Vagina (tissue), 2 donors: ENCODE results near the gene WDR91. TPM values are rescaled to one million over a fixed set of nuclear protein-coding genes. Genes with fewer than 3 reads are reported as not detected.

ENCODE experiments used
- DNase-seq, 2 donors: peaks; one replicate each; pipeline ENCODE4 v3.0.0-alpha.2; 2017; ENCODE audit errors: extremely low spot score in 2 of 2
- H3K27ac ChIP-seq: fragments of 200-600 bp; sonication (generic); one replicate; pipeline ENCODE4 v1.5.1; 2019
- H3K27me3 ChIP-seq: fragments of 200-600 bp; sonication (generic); one replicate; pipeline ENCODE4 v1.5.1; 2019
- H3K36me3 ChIP-seq, 2 donors: fragments of 200-600 bp; sonication (generic); one replicate each; pipeline ENCODE4 v1.5.1; 2017 to 2019
- H3K4me1 ChIP-seq: fragments of 200-600 bp; sonication (generic); one replicate; pipeline ENCODE4 v1.5.1; 2019
- H3K4me3 ChIP-seq, 2 donors: fragments of 200-600 bp; sonication (generic); 1 replicate in 1 of 2; 2 replicates in 1 of 2; pipeline ENCODE4 v1.5.1; 2016 to 2019
- H3K9me3 ChIP-seq: fragments of 200-600 bp; sonication (generic); one replicate; pipeline ENCODE4 v1.5.1; 2019
- POLR2A ChIP-seq, 2 donors: fragments of 450-650 bp; IDR thresholded peaks; one replicate each; pipeline ENCODE4 v1.6.1; 2017; ENCODE audit warnings: antibody characterized with exemption in 2 of 2, mild to moderate bottlenecking in 2 of 2, moderate library complexity in 2 of 2
- POLR2AphosphoS5 ChIP-seq, 2 donors: sonication (generic); formaldehyde crosslinking; IDR thresholded peaks; one replicate each; pipeline ENCODE4 v1.9.0; 2017; ENCODE audit warnings: antibody characterized with exemption in 2 of 2, mild to moderate bottlenecking in 2 of 2, low read depth in 1 of 2; ENCODE audit not compliant: insufficient read depth in 1 of 2
- intact Hi-C: fragments of 100-400 bp; cut with DNase I; formaldehyde crosslinking; loops from one replicate; pipeline ENCODE4 v1.15.1; 2023
- total RNA-seq: library from RNA; depleted of rRNA; stranded (reverse); fragments of >200 nt; gene quantifications from one replicate; pipeline ENCODE4 v1.2.3, GENCODE V29; 2016
- TF ChIP-seq, protein P1 (sequence below), 3 experiments: fragments of 450-650 bp in 2 of 3; fragments of 200-600 bp in 1 of 3; sonication (generic) in 1 of 3; IDR thresholded peaks; one replicate each; pipeline ENCODE4 v1.5.1; 2017 to 2019; ENCODE audit warnings: antibody characterized with exemption in 3 of 3, mild to moderate bottlenecking in 2 of 3, moderate library complexity in 2 of 3

The WDR91 gene
- total RNA-seq, 1 donor from 2014 or later, result 31.2 TPM

DNA sequence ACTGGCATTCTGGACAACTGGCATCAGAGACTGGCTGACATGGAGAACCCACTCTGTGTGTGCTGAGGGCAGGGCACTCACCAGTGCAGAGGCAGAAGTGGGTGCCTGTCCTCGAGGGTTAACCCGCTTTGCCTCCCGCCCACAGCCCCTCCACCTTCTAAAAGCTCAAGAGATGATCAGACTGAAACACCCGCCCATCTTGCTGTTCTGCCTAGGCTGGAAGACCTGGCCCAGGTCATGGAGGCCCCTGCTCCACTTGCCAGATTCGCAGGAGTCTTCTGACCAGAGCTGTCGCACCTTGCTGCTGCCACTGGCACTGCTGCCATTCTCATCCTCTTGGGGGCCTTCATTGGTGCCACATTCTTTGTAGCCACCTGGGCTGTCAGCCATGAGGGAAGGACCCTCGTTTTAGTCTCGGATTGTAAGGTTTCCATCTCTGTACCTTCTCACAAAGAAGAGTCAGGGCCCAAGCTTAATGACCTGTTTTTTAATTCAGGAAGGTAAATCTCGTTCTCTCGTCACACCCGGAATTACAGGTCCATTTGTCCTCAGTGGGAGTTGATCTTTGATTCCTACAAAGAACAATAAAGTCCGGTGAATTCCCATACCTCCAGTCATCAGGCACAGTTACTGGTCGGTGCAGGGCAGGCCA lies 42.7 kb downstream of the WDR91 start:
- no peak overlapping the region for H3K4me3 ChIP-seq
- peak overlapping the region; percentile 98 for H3K27ac ChIP-seq
- TF ChIP-seq, protein P1, sequence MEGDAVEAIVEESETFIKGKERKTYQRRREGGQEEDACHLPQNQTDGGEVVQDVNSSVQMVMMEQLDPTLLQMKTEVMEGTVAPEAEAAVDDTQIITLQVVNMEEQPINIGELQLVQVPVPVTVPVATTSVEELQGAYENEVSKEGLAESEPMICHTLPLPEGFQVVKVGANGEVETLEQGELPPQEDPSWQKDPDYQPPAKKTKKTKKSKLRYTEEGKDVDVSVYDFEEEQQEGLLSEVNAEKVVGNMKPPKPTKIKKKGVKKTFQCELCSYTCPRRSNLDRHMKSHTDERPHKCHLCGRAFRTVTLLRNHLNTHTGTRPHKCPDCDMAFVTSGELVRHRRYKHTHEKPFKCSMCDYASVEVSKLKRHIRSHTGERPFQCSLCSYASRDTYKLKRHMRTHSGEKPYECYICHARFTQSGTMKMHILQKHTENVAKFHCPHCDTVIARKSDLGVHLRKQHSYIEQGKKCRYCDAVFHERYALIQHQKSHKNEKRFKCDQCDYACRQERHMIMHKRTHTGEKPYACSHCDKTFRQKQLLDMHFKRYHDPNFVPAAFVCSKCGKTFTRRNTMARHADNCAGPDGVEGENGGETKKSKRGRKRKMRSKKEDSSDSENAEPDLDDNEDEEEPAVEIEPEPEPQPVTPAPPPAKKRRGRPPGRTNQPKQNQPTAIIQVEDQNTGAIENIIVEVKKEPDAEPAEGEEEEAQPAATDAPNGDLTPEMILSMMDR (IDR thresholded peaks at IDR 0.05), result no peak
- no peak for TF ChIP-seq POLR2A (IDR thresholded peaks at IDR 0.05)
- no peak for TF ChIP-seq POLR2AphosphoS5 (IDR thresholded peaks at IDR 0.05; ENCODE audit: insufficient read depth in 1 of 2, low read depth in 1 of 2)
- no peaks in the 10 kb centered on the region for H3K27me3 ChIP-seq
- H3K4me1 ChIP-seq, result peaks cover 43% of the 10 kb centered on the region
- H3K9me3 ChIP-seq, result no peaks in the 10 kb centered on the region
- DNase-seq, result no peak
- H3K36me3 ChIP-seq, result peaks cover 0 to 10% of the 10 kb centered on the region in 2 donors
- intact Hi-C loops, result loop anchor here (10.0 kb wide), 1 partner anchor 484 kb away; no protein-coding TSS in a partner anchor

DNA sequence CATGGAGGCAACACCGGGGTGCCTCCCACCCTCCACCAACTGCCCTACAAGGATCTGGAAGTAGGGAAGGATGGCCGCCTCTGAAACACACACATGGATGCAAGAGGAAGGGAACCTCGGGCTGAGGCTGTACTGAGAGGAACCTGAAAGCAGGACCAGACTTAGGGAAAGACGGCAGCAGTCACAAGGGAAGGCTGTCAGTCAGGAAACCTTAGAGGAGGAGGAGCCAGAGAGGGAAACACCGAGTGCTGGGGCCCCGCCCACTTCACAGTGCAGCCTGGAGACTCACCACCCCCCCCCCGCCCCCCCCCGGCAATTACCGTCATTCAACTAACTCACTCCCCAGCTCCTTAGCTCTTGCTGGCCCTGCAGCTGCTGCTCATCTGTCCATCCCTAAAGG lies 43.3 kb downstream of the WDR91 start:
- no peaks in the 10 kb centered on the region for H3K9me3 ChIP-seq
- peaks cover 0 to 10% of the 10 kb centered on the region in 2 donors for H3K36me3 ChIP-seq
- no peak for DNase-seq
- H3K4me1 ChIP-seq, result peaks cover 43% of the 10 kb centered on the region
- TF ChIP-seq POLR2A (IDR thresholded peaks at IDR 0.05), result no peak
- TF ChIP-seq, protein P1 (IDR thresholded peaks at IDR 0.05), result no peak
- TF ChIP-seq POLR2AphosphoS5 (IDR thresholded peaks at IDR 0.05; ENCODE audit: insufficient read depth in 1 of 2, low read depth in 1 of 2), result no peak
- intact Hi-C loops, result loop anchor here (10.0 kb wide), 1 partner anchor 483 kb away; no protein-coding TSS in a partner anchor
- H3K27me3 ChIP-seq, result no peaks in the 10 kb centered on the region
- peak overlapping the region; percentile 98 for H3K27ac ChIP-seq
- H3K4me3 ChIP-seq, result no peak overlapping the region

DNA sequence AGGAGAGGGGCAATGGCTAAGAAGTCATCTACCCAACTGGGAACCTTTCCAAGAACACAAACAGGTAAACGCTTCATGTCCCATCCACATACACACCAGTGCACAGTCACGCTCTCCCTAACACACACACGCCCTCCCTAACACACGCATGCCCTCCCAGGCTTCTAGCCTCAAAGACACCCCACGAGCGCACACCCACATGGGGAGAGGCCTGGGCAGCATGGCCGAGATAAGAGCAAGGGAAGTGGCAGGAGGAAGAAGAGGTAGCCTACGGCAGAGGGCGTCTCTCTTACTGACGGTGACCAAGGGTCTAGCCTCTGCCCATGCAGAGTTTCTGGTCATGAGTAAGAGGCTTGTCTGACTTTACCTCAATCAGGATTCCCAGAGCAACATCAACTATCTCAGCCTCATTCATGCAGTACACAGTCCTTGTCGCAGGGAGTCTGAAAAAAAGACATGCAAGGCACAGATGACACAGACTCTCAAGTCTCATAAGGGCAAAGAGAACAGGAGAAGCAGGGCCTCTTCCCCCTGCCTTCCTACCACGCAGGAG lies 43.9 kb downstream of the WDR91 start:
- Histone ChIP-seq H3K27ac (peak overlapping the region; percentile 98), H3K36me3 (peaks cover 0 to 10% of the 10 kb centered on the region in 2 donors), H3K4me3 (no peak overlapping the region), H3K9me3 (no peaks in the 10 kb centered on the region), H3K27me3 (no peaks in the 10 kb centered on the region), H3K4me1 (peaks cover 43% of the 10 kb centered on the region)
- no peak for TF ChIP-seq POLR2AphosphoS5 (IDR thresholded peaks at IDR 0.05; ENCODE audit: insufficient read depth in 1 of 2, low read depth in 1 of 2)
- TF ChIP-seq POLR2A (IDR thresholded peaks at IDR 0.05), result no peak
- TF ChIP-seq, protein P1 (IDR thresholded peaks at IDR 0.05), result no peak
- intact Hi-C loops, result loop anchor here (10.0 kb wide), 1 partner anchor 483 kb away; no protein-coding TSS in a partner anchor
- no peak for DNase-seq

DNA sequence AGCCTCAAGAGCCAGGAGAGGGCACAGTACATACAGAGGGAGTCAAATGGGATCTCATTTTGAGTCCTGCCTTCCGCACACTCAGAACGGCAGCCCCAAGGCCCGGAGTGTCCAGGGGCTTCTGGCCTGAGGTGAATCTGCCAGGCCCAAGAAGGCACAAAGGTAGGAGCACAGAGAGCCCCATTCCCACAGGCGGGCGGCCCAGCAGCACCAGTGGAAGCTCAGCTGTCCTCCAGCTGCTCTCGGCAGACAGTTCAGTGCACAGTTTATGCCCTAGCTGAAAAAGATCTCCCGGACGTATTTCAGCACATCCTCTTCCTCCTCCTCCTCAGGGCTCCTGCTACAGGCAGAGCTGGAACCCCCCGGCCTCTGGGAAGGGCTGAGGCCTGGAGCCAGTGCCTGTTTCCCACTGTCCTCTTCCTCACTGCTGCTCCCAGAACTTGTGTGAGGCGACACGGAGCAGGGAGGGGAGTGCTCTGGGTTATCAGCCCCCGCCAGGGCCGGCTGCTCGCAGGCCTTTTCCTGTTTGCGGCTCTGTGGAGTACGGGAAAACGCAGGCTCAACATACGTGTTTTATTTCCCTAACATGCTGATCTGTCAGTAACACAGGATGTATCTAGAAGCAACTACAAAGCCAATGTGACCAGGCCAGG lies 44.9 kb downstream of the WDR91 start:
- peaks cover 38% of the 10 kb centered on the region for H3K4me1 ChIP-seq
- no peaks in the 10 kb centered on the region for H3K27me3 ChIP-seq
- H3K9me3 ChIP-seq, result no peaks in the 10 kb centered on the region
- intact Hi-C loops, result loop anchor here (10.0 kb wide), 1 partner anchor 482 kb away; no protein-coding TSS in a partner anchor
- H3K4me3 ChIP-seq, result no peak overlapping the region
- peaks cover 0 to 10% of the 10 kb centered on the region in 2 donors for H3K36me3 ChIP-seq
- no peak for DNase-seq
- H3K27ac ChIP-seq, result peak overlapping the region; percentile 1
- peak in 1 of 2 donors; percentile 38 for TF ChIP-seq POLR2AphosphoS5 (IDR thresholded peaks at IDR 0.05; ENCODE audit: insufficient read depth in 1 of 2, low read depth in 1 of 2)
- TF ChIP-seq, protein P1 (IDR thresholded peaks at IDR 0.05), result no peak
